ENCODE results near the gene KATNBL1. TPM values are rescaled to one million over a fixed set of nuclear protein-coding genes. Genes with fewer than 3 reads are reported as not detected.

The KATNBL1 gene
- total RNA-seq, 1 experiment from 2014 or later = 46.8 TPM

GRCh38 chr15:34124651-34125050 is 85.2 kb downstream of the KATNBL1 start:
- H3K27me3 ChIP-seq (ENCODE audit: insufficient read depth, low read length) = no peaks in the 10 kb centered on the region
- H3K27me3 Mint-ChIP-seq (ENCODE audit: low read depth) = peaks cover 4% of the 10 kb centered on the region
- no peak overlapping the region for H3K18ac ChIP-seq (ENCODE audit: insufficient read length, low read depth, low read length)
- no peaks in the 10 kb centered on the region for H3K79me1 ChIP-seq (ENCODE audit: insufficient read depth, low read depth, low read length, poor library complexity, severe bottlenecking)
- H3K14ac ChIP-seq (ENCODE audit: insufficient read depth, low read length) = no peak overlapping the region
- H2BK12ac ChIP-seq (ENCODE audit: insufficient read length, low read depth, low read length) = no peak overlapping the region
- no peak overlapping the region for H2BK20ac ChIP-seq (ENCODE audit: low read depth, low read length, poor library complexity, severe bottlenecking)
- no peaks in the 10 kb centered on the region; a peak in 1 of 7 replicates for H3K36me3 Mint-ChIP-seq (ENCODE audit: insufficient read depth in 1 of 3, low read depth in 3 of 3)
- no peak overlapping the region for H2BK5ac ChIP-seq (ENCODE audit: insufficient read length, low read length)
- H3K4me1 ChIP-seq (ENCODE audit: insufficient read depth, low read length) = no peaks in the 10 kb centered on the region
- H3K23me2 ChIP-seq (ENCODE audit: insufficient read length, low read depth, low read length, poor library complexity, severe bottlenecking) = no peaks in the 10 kb centered on the region
- no peak overlapping the region for H4K8ac ChIP-seq (replicated peaks; ENCODE audit: insufficient read length, low read depth, low read length)
- no peaks in the 10 kb centered on the region for H4K20me1 ChIP-seq (ENCODE audit: control insufficient read depth, insufficient read depth, insufficient read length)
- WGBS (ENCODE audit: extremely low coverage, insufficient read length, low lambda C conversion rate) = no CpG with 5 or more reads among the region's 4 CpGs
- H3K56ac ChIP-seq (ENCODE audit: insufficient read length, low read depth, low read length) = no peak overlapping the region
- H3K4me1 Mint-ChIP-seq = peaks cover 6 to 7% of the 10 kb centered on the region in 2 experiments
- H4K5ac ChIP-seq (ENCODE audit: insufficient read length, low read depth, low read length) = no peak overlapping the region
- no peak overlapping the region for H3K4me3 Mint-ChIP-seq
- no peak overlapping the region for H2BK15ac ChIP-seq (ENCODE audit: low read depth, low read length)
- no peak for DNase-seq
- H2BK120ac ChIP-seq (ENCODE audit: low read depth, low read length, poor library complexity, severe bottlenecking) = no peak overlapping the region
- no peak overlapping the region for H3K27ac Mint-ChIP-seq
- no peak overlapping the region for H3K23ac ChIP-seq (ENCODE audit: insufficient read length, low read depth, low read length)
- H3T11ph ChIP-seq (ENCODE audit: low read length) = no peak overlapping the region
- H3K9me3 Mint-ChIP-seq = no peaks in the 10 kb centered on the region; a peak in 1 of 5 replicates
- TF ChIP-seq, protein P1, sequence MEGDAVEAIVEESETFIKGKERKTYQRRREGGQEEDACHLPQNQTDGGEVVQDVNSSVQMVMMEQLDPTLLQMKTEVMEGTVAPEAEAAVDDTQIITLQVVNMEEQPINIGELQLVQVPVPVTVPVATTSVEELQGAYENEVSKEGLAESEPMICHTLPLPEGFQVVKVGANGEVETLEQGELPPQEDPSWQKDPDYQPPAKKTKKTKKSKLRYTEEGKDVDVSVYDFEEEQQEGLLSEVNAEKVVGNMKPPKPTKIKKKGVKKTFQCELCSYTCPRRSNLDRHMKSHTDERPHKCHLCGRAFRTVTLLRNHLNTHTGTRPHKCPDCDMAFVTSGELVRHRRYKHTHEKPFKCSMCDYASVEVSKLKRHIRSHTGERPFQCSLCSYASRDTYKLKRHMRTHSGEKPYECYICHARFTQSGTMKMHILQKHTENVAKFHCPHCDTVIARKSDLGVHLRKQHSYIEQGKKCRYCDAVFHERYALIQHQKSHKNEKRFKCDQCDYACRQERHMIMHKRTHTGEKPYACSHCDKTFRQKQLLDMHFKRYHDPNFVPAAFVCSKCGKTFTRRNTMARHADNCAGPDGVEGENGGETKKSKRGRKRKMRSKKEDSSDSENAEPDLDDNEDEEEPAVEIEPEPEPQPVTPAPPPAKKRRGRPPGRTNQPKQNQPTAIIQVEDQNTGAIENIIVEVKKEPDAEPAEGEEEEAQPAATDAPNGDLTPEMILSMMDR (conservative IDR thresholded peaks at IDR 0.05) = no peak
- H3K4ac ChIP-seq (ENCODE audit: low read depth, low read length) = no peak overlapping the region
- no peak overlapping the region for H3K27ac ChIP-seq (ENCODE audit: insufficient read length, low read depth, low read length)
- H3K79me2 ChIP-seq (ENCODE audit: insufficient read depth, low read length) = no peaks in the 10 kb centered on the region
- no peaks in the 10 kb centered on the region for H3K9me3 ChIP-seq (ENCODE audit: control insufficient read depth, low read depth, low read length)
- H2AFZ ChIP-seq (ENCODE audit: low read length) = no peak overlapping the region
- no peak overlapping the region for H2AK5ac ChIP-seq (ENCODE audit: insufficient read length, low read length)
- H3K9ac ChIP-seq (ENCODE audit: extremely low read depth, insufficient read length, low read length) = no peak overlapping the region
- no peak overlapping the region for H3K4me2 ChIP-seq (ENCODE audit: insufficient read depth, insufficient read length, low read length)
- no peak overlapping the region for H4K91ac ChIP-seq (ENCODE audit: insufficient read length, low read depth, low read length)

All from H9 (cell line).